Measurements from ENCODE around the gene UHRF1.

GRCh38 chr19:4971816-4972495 is 62.7 kb downstream of the UHRF1 start:
- TF ChIP-seq YY1 (IDR thresholded peaks at IDR 0.05; ENCODE audit: low read depth) (no peak), SIN3A (IDR thresholded peaks at IDR 0.05; ENCODE audit: borderline replicate concordance, low read depth, low read length) (no peak), USF2 (IDR thresholded peaks at IDR 0.05; ENCODE audit: borderline replicate concordance, low read depth, low read length) (no peak), TAF1 (IDR thresholded peaks at IDR 0.05; ENCODE audit: borderline replicate concordance, low read depth, low read length) (no peak), RXRA (IDR thresholded peaks at IDR 0.05; ENCODE audit: borderline replicate concordance, low read depth) (no peak), TEAD4 (IDR thresholded peaks at IDR 0.05; ENCODE audit: borderline replicate concordance, insufficient read depth) (no peak), EZH2phosphoT487 (IDR thresholded peaks at IDR 0.05; ENCODE audit: borderline replicate concordance, low read depth) (no peak), POLR2AphosphoS5 (IDR thresholded peaks at IDR 0.05; ENCODE audit: low read depth, low read length) (no peak), EP300 (IDR thresholded peaks at IDR 0.05; ENCODE audit: borderline replicate concordance in 1 of 2, low read depth in 1 of 2, low read length in 1 of 2) (no peak), RFX5 (IDR thresholded peaks at IDR 0.05; ENCODE audit: low read length) (no peak)
- TF ChIP-seq, protein P1, sequence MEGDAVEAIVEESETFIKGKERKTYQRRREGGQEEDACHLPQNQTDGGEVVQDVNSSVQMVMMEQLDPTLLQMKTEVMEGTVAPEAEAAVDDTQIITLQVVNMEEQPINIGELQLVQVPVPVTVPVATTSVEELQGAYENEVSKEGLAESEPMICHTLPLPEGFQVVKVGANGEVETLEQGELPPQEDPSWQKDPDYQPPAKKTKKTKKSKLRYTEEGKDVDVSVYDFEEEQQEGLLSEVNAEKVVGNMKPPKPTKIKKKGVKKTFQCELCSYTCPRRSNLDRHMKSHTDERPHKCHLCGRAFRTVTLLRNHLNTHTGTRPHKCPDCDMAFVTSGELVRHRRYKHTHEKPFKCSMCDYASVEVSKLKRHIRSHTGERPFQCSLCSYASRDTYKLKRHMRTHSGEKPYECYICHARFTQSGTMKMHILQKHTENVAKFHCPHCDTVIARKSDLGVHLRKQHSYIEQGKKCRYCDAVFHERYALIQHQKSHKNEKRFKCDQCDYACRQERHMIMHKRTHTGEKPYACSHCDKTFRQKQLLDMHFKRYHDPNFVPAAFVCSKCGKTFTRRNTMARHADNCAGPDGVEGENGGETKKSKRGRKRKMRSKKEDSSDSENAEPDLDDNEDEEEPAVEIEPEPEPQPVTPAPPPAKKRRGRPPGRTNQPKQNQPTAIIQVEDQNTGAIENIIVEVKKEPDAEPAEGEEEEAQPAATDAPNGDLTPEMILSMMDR (IDR thresholded peaks at IDR 0.05): no peak

Data from SK-N-SH (cell line).